ENCODE data around the gene JCHAIN. TPM values are rescaled to one million over a fixed set of nuclear protein-coding genes. Genes with fewer than 3 reads are reported as not detected.

The JCHAIN gene
- total and polyA plus RNA-seq, 2 of the 13 experiments (the other 11 are each of a cell fraction or from before 2014, with no cell fraction given) = not detected

- TF ChIP-seq USF2 (IDR thresholded peaks at IDR 0.05; ENCODE audit: low read depth, low read length) (no peak), USF2 (CRISPR knock-in tag; IDR thresholded peaks at IDR 0.05; ENCODE audit: borderline replicate concordance) (peak; percentile 59; the same call in 1 of the 2 replicates), ATF1 (CRISPR knock-in tag; IDR thresholded peaks at IDR 0.05) (peak; percentile 82), ZNF232 (CRISPR knock-in tag; IDR thresholded peaks at IDR 0.05; ENCODE audit: borderline replicate concordance) (peak; percentile 93), BHLHE40 (IDR thresholded peaks at IDR 0.05; ENCODE audit: low read length) (no peak), FOSL1 (CRISPR knock-in tag; IDR thresholded peaks at IDR 0.05; ENCODE audit: borderline replicate concordance) (no peak), RARG (CRISPR knock-in tag; IDR thresholded peaks at IDR 0.05; ENCODE audit: low read depth) (0 out of 2 replicates have a peak, but pooled peaks have one; percentile 34), PHF8 (CRISPR knock-in tag; IDR thresholded peaks at IDR 0.05) (peak; percentile 93), HMG20B (CRISPR knock-in tag; conservative IDR thresholded peaks at IDR 0.05) (no peak; the same call in 1 of the 2 replicates), HDAC2 (CRISPR knock-in tag; IDR thresholded peaks at IDR 0.05) (peak; percentile 90), MTA1 (CRISPR knock-in tag; IDR thresholded peaks at IDR 0.05; ENCODE audit: borderline replicate concordance) (peak; percentile 78), ARID5B (CRISPR knock-in tag; IDR thresholded peaks at IDR 0.05) (peak; percentile 74), TBX2 (CRISPR knock-in tag; IDR thresholded peaks at IDR 0.05; ENCODE audit: borderline replicate concordance) (peak; percentile 77; the same call in 1 of the 2 replicates), SMARCC2 (IDR thresholded peaks at IDR 0.05) (no peak), RBFOX2 (IDR thresholded peaks at IDR 0.05; ENCODE audit: low read depth, low read length) (peak; percentile 59; the same call in 1 of the 2 replicates), HMGA1 (CRISPR knock-in tag; conservative IDR thresholded peaks at IDR 0.05) (no peak), ZNF235 (CRISPR knock-in tag; IDR thresholded peaks at IDR 0.05; ENCODE audit: borderline replicate concordance) (no peak)
- TF ChIP-seq, protein P1, sequence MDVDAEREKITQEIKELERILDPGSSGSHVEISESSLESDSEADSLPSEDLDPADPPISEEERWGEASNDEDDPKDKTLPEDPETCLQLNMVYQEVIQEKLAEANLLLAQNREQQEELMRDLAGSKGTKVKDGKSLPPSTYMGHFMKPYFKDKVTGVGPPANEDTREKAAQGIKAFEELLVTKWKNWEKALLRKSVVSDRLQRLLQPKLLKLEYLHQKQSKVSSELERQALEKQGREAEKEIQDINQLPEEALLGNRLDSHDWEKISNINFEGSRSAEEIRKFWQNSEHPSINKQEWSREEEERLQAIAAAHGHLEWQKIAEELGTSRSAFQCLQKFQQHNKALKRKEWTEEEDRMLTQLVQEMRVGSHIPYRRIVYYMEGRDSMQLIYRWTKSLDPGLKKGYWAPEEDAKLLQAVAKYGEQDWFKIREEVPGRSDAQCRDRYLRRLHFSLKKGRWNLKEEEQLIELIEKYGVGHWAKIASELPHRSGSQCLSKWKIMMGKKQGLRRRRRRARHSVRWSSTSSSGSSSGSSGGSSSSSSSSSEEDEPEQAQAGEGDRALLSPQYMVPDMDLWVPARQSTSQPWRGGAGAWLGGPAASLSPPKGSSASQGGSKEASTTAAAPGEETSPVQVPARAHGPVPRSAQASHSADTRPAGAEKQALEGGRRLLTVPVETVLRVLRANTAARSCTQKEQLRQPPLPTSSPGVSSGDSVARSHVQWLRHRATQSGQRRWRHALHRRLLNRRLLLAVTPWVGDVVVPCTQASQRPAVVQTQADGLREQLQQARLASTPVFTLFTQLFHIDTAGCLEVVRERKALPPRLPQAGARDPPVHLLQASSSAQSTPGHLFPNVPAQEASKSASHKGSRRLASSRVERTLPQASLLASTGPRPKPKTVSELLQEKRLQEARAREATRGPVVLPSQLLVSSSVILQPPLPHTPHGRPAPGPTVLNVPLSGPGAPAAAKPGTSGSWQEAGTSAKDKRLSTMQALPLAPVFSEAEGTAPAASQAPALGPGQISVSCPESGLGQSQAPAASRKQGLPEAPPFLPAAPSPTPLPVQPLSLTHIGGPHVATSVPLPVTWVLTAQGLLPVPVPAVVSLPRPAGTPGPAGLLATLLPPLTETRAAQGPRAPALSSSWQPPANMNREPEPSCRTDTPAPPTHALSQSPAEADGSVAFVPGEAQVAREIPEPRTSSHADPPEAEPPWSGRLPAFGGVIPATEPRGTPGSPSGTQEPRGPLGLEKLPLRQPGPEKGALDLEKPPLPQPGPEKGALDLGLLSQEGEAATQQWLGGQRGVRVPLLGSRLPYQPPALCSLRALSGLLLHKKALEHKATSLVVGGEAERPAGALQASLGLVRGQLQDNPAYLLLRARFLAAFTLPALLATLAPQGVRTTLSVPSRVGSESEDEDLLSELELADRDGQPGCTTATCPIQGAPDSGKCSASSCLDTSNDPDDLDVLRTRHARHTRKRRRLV (CRISPR knock-in tag; IDR thresholded peaks at IDR 0.05) = peak; percentile 62
Measured at GRCh38 chr4:70687821-70688794, 21.8 kb upstream of the JCHAIN start, which contains the start of gene UTP3 (continued).
